ENCODE results near the gene BICRAL. TPM values are rescaled to one million over a fixed set of nuclear protein-coding genes. Genes with fewer than 3 reads are reported as not detected.

Gene BICRAL
- total and polyA plus RNA-seq, 9 of the 15 experiments (the other 6 are each of a cell fraction or from before 2014, with no cell fraction given): 1.2 to 11.9 (median 5.6) TPM

- peaks cover 20 to 34% of the 10 kb centered on the region in 2 experiments for H3K4me1 ChIP-seq (replicated peaks in 1 of 2; ENCODE audit: control insufficient read depth in 2 of 2, insufficient read depth in 2 of 2, low read length in 2 of 2)
- DNase-seq (ENCODE audit: extremely low read depth in 1 of 4, low spot score in 3 of 4): no peak
- intact Hi-C loops (cut with micrococcal nuclease) (no loop called here), in situ Hi-C loops (cut with MboI) (no loop called here)
- no peak overlapping the region for H3K4me2 ChIP-seq (ENCODE audit: insufficient read depth, low read length)
- TF ChIP-seq ZNF175 (CRISPR knock-in tag; IDR thresholded peaks at IDR 0.05; ENCODE audit: low read depth): no peak
- TF ChIP-seq RUNX1 (IDR thresholded peaks at IDR 0.05; ENCODE audit: low read depth): no peak
- no peak for TF ChIP-seq MYBL2 (IDR thresholded peaks at IDR 0.05; ENCODE audit: low read depth)
- no peak for TF ChIP-seq MYBL2 (CRISPR knock-in tag; IDR thresholded peaks at IDR 0.05; ENCODE audit: borderline replicate concordance)
- no peak for TF ChIP-seq FOXA3 (CRISPR knock-in tag; conservative IDR thresholded peaks at IDR 0.05 in 1 of 2, IDR thresholded peaks at IDR 0.05 in 1 of 2)
- no peaks in the 10 kb centered on the region for H3K36me3 ChIP-seq (ENCODE audit: control insufficient read depth, insufficient read depth, low read length)
- H3K9me3 ChIP-seq (replicated peaks; ENCODE audit: control insufficient read depth, insufficient read depth, low read depth, low read length): no peaks in the 10 kb centered on the region
- FAIRE-seq: peak; percentile 6
- no peak for ATAC-seq
- BruUV-seq (replicated peaks): no TSS peak
- peak overlapping the region; percentile 1; the same call in 1 of the 2 replicates for H2AFZ ChIP-seq (ENCODE audit: low read depth, low read length)
- ChIA-PET CTCF (ENCODE audit: low intra/inter-chr PET ratio) (no interaction called here), POLR2A (interaction anchor here (0.9 to 8.5 kb wide), 3 partner anchors 8 to 32 kb away, joined by 3 to 73 read pairs (median 3); partner anchors contain the start of gene TBCC)
- 76% methylated on average over 2 of the region's 2 CpGs for WGBS (ENCODE audit: insufficient coverage, low coverage, missing lambda C conversion rate)
- H3K9me1 ChIP-seq (ENCODE audit: control insufficient read depth, insufficient read depth, low read length): no peaks in the 10 kb centered on the region
- no peaks in the 10 kb centered on the region for H4K20me1 ChIP-seq (replicated peaks; ENCODE audit: control insufficient read depth, insufficient read depth, low read length)
- H3K27me3 ChIP-seq (ENCODE audit: control insufficient read depth in 2 of 2, insufficient read depth in 2 of 2, low read length in 2 of 2): no peaks in the 10 kb centered on the region
- H3K9ac ChIP-seq (ENCODE audit: insufficient read depth in 1 of 2, low read depth in 2 of 2, low read length in 2 of 2): no peak overlapping the region
- H3K27ac ChIP-seq (ENCODE audit: extremely low read depth, low read depth, low read length): peak overlapping the region; percentile 29; the same call in 1 of the 3 replicates
- H3K4me3 ChIP-seq: no peak overlapping the region
- peaks cover 22% of the 10 kb centered on the region for H3K79me2 ChIP-seq (ENCODE audit: control insufficient read depth, insufficient read depth, low read length)
These were observed 3.7 kb upstream of the BICRAL start for GRCh38 chr6:42778122-42778521.

GRCh38 chr6:42779521-42779920 is 2.3 kb upstream of the BICRAL start:
- no peak overlapping the region for H3K27ac ChIP-seq (ENCODE audit: extremely low read depth, low read depth, low read length)
- 0 out of 2 replicates have a peak, but pooled peaks have one; percentile 5 for TF ChIP-seq CEBPB (tag; IDR thresholded peaks at IDR 0.05)
- TF ChIP-seq GABPB1 (CRISPR knock-in tag; IDR thresholded peaks at IDR 0.05): 0 out of 2 replicates have a peak, but pooled peaks have one; percentile 3
- no peak for TF ChIP-seq ZNF696 (CRISPR knock-in tag; conservative IDR thresholded peaks at IDR 0.05)
- TF ChIP-seq CEBPG (CRISPR knock-in tag; IDR thresholded peaks at IDR 0.05): no peak
- TF ChIP-seq CEBPG (tag; conservative IDR thresholded peaks at IDR 0.05 in 1 of 2, IDR thresholded peaks at IDR 0.05 in 1 of 2): peak in 1 of 2 experiments; percentile 5; a peak in 1 of 4 replicates
- no peaks in the 10 kb centered on the region for H4K20me1 ChIP-seq (replicated peaks; ENCODE audit: control insufficient read depth, insufficient read depth, low read length)
- 87% methylated on average over 6 of the region's 6 CpGs for WGBS (ENCODE audit: insufficient coverage, low coverage, missing lambda C conversion rate)
- CTCF ChIA-PET (ENCODE audit: low intra/inter-chr PET ratio): no interaction called here
- intact Hi-C loops (cut with micrococcal nuclease): no loop called here
- no peak overlapping the region for H3K4me3 ChIP-seq
- BruUV-seq (replicated peaks): no TSS peak
- DNase-seq (ENCODE audit: extremely low read depth in 1 of 4, low spot score in 3 of 4): no peak
- ATAC-seq: no peak
- no peak overlapping the region for H2AFZ ChIP-seq (ENCODE audit: low read depth, low read length)
- no peaks in the 10 kb centered on the region for H3K36me3 ChIP-seq (ENCODE audit: control insufficient read depth, insufficient read depth, low read length)
- POLR2A ChIA-PET: interaction anchor here (0.8 to 8.5 kb wide), 6 partner anchors 10 to 41 kb away, joined by 3 to 73 read pairs (median 4); partner anchors contain the start of gene TBCC
- H3K27me3 ChIP-seq (ENCODE audit: control insufficient read depth in 2 of 2, insufficient read depth in 2 of 2, low read length in 2 of 2): no peaks in the 10 kb centered on the region
- H3K4me1 ChIP-seq (replicated peaks in 1 of 2; ENCODE audit: control insufficient read depth in 2 of 2, insufficient read depth in 2 of 2, low read length in 2 of 2): peaks cover 24 to 34% of the 10 kb centered on the region in 2 experiments
- FAIRE-seq: no peak
- no peaks in the 10 kb centered on the region for H3K9me1 ChIP-seq (ENCODE audit: control insufficient read depth, insufficient read depth, low read length)
- in situ Hi-C loops (cut with MboI): no loop called here
- no peak overlapping the region for H3K4me2 ChIP-seq (ENCODE audit: insufficient read depth, low read length)
- H3K9ac ChIP-seq (ENCODE audit: insufficient read depth in 1 of 2, low read depth in 2 of 2, low read length in 2 of 2): no peak overlapping the region
- no peaks in the 10 kb centered on the region for H3K9me3 ChIP-seq (replicated peaks; ENCODE audit: control insufficient read depth, insufficient read depth, low read depth, low read length)
- H3K79me2 ChIP-seq (ENCODE audit: control insufficient read depth, insufficient read depth, low read length): peaks cover 36% of the 10 kb centered on the region

All from K562 (cell line).